AG04449 (cell line): Measurements from ENCODE around the gene SAFB.

ENCODE experiments used
- CTCF ChIA-PET: fragments of 350-600 bp; formaldehyde crosslinking; extraction: SDS; loops from one replicate; lab custom pipeline; 2021; ENCODE audit warnings: antibody characterized with exemption; lab: Yijun Ruan, JAX
- POLR2A ChIA-PET: fragments of 400-600, 350-600 bp; formaldehyde crosslinking; extraction: SDS; loops from one replicate; lab custom pipeline; 2020; ENCODE audit warnings: antibody characterized with exemption, inconsistent platforms; lab: Yijun Ruan, JAX
- DNase-seq: peaks from one replicate; pipeline ENCODE4 v3.0.0-alpha.2; 2010; ENCODE audit warnings: low read depth, low spot score
- H3K4me3 ChIP-seq: 2 replicates; pipeline ENCODE4 v1.5.1; 2011; ENCODE audit warnings: low read depth, mild to moderate bottlenecking, control low read depth, low read length
- TF ChIP-seq, protein P1 (sequence below): IDR thresholded peaks from one replicate; pipeline ENCODE4 v1.5.1; 2011; ENCODE audit warnings: mild to moderate bottlenecking, moderate library complexity, low read length, control low read depth, inconsistent platforms; ENCODE audit not compliant: insufficient read depth; ENCODE audit errors: missing control alignments

SAFB gene

DNA sequence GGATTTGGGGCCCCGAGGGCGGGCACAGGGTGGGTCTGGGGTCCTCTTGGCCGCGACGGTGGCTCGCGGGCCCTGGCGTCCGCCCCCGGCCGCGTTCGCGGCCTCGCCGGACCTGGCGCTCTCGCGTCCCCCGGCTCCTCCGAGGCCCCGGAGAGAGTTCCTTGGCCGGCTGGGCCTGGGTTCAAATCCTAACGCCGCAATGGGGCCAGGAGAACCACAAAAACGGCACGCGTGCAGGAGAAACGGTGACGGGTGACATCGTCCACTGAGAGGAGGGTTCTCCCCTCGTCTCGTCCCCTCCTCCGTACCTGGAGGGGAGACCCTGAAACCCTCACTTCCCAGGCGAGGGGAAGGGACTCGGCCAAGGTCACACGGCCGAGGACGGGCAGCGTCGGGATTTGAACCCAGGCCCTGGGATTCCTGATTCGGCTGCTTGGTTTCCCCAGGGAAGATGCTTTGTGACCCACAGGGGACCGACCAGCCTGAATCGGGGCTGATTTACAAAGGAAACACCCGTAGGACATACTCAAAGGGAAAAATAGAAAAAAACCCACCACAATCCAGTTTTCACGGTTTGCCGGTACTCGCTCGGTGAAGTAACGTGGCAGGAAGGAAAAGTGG is 624 bp downstream of the SAFB start:
- ChIA-PET CTCF (interaction anchor here (1.5 to 3.1 kb wide), 2 partner anchors 64 to 577 kb away, joined by 6 to 13 read pairs; no protein-coding TSS in a partner anchor), POLR2A (interaction anchor here (0.6 to 1.7 kb wide), 5 partner anchors 7 to 95 kb away, joined by 3 to 7 read pairs (median 4); partner anchors contain the start of gene RPL36)

DNA sequence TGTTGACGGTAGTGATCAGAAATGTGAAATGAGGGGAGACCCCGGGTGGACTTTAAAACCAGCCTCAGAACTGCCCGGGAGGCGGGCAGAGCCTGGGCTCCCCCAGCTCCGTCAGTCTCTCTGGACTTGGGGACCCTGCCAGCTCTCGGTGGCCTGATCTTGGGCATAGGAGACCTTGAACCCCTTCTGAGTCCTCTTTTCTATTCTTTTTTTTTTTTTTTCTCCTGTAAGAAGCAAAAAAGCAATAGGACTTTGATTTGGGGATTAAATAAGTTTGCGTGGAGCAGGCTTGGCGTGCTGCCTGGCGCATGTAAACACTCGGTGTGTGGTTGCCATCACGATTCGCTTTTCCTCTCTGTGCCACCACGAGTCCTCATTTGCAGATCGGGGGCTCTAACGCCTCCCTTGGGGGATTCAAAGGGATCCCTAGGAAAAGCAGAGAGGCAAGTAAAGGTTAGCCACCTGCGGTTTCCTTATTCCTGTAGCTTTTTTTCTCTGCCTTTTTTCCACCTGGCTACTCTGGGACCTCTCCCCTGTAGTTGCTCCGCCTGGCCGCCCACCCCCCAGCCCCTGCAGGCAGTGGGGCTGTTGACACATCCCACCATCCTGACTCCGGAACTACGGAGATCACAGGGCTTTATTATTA is 1.3 kb downstream of the SAFB start:
- peak overlapping the region; percentile 96 for H3K4me3 ChIP-seq
- DNase-seq, result no peak
- ChIA-PET CTCF (interaction anchor here (3.1 kb wide), 1 partner anchor 63 kb away, joined by 13 read pairs; no protein-coding TSS in a partner anchor), POLR2A (no interaction called here)
- TF ChIP-seq, protein P1, sequence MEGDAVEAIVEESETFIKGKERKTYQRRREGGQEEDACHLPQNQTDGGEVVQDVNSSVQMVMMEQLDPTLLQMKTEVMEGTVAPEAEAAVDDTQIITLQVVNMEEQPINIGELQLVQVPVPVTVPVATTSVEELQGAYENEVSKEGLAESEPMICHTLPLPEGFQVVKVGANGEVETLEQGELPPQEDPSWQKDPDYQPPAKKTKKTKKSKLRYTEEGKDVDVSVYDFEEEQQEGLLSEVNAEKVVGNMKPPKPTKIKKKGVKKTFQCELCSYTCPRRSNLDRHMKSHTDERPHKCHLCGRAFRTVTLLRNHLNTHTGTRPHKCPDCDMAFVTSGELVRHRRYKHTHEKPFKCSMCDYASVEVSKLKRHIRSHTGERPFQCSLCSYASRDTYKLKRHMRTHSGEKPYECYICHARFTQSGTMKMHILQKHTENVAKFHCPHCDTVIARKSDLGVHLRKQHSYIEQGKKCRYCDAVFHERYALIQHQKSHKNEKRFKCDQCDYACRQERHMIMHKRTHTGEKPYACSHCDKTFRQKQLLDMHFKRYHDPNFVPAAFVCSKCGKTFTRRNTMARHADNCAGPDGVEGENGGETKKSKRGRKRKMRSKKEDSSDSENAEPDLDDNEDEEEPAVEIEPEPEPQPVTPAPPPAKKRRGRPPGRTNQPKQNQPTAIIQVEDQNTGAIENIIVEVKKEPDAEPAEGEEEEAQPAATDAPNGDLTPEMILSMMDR, result no peak

More for the DNA sequence above, 624 bp downstream of the SAFB start:
- TF ChIP-seq, protein P1, result no peak
- no peak for DNase-seq
- H3K4me3 ChIP-seq, result peak overlapping the region; percentile 96

DNA sequence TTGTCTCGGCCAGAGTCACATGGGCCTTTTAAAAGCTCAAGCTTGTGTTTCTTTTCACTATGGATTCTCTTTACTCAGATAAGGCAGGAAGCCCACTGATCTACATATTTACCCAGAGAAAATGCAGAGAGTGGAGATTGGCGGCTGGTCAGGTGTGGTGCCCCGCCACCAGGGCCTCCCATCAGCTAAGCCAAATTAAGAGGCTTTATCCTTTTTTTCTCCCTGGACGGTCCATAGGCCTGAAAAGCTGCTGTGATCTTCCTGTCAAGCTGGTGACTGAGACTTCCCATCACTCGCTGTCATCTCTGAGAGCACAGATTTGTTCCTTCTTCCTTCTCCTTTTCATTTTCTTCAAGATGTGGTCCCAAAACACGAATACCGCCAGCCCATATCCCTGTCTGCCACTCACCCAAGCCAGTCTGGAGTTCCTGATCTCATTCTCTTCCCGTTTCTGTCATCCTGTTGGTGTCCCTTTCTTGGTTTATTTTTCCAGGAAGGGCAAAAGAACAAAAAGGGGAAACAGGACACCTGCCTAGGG is 1.9 kb downstream of the SAFB start:
- H3K4me3 ChIP-seq, result peak overlapping the region; percentile 96
- TF ChIP-seq, protein P1, result no peak
- ChIA-PET POLR2A (no interaction called here), CTCF (interaction anchor here (3.1 kb wide), 1 partner anchor 62 kb away, joined by 13 read pairs; no protein-coding TSS in a partner anchor)
- DNase-seq, result no peak

DNA sequence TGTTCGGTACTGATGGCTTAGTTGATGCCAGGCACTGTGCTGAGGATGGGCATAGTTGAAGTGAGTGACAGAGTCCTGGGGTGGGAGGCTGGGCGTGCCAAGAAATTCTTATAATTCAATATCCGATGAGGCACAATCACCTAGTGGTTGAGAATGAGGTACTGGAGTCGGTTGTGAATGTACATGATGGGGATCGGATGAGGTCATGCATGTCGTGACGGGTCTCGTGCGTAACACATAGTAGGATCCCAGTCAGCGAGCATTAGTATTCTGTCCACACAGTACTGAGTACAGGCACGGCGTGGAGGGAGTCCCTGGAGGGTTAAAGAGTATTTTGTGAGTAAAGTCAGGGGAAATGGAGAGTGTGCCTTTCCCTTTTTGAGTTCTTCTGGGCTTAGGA is 2.8 kb downstream of the SAFB start:
- ChIA-PET POLR2A (no interaction called here), CTCF (interaction anchor here (1.4 kb wide), 1 partner anchor 61 kb away, joined by 5 read pairs; no protein-coding TSS in a partner anchor)
- TF ChIP-seq, protein P1, result no peak
- H3K4me3 ChIP-seq, result no peak overlapping the region
- no peak for DNase-seq

DNA sequence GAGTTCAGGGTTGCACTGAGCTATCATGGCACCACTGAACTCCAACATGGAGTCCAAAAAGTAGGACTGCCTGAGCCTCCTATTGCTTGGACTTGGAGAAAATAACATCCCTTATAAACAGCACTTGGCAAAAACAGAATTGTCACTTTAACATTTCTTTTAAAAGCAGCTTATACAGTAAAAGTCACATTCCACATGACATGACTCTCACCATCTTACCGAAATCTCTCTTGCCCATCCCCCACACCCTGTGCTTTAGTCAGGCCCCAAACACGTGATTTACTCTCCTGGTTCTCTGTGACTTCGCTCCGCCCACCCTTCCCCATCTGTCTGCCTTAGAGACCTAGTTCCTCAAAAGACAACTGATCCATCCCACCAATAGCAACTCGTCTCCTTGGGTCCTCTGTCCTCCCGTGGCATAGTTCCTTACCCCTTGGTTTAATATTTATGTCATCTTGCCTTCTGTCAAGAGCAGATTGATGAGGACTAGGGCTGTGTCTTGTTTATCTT is 4.6 kb downstream of the SAFB start:
- ChIA-PET CTCF (no interaction called here), POLR2A (no interaction called here)
- TF ChIP-seq, protein P1, result no peak
- DNase-seq, result no peak
- H3K4me3 ChIP-seq, result no peak overlapping the region

DNA sequence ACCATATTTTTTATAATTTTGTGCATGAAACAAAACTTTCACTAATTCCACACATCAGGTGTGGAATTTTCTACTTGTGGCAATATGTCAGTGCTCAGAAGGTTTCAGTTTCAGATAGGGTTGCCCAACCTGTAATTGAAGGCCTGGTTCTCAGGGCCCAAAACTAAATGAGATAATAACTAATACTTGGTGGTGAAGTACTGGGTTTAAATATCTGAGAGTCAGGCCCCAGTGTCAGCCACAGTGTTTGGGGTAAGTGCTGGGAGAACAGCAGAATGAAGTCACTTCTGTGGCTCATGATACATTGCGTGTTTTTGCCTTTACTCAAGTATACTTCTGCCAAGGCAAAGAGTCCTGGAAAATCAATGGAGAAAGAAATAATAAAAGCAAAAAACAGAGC is 5.6 kb downstream of the SAFB start:
- POLR2A ChIA-PET, result no interaction called here
- CTCF ChIA-PET, result no interaction called here
- DNase-seq, result no peak
- H3K4me3 ChIP-seq, result no peak overlapping the region
- TF ChIP-seq, protein P1, result no peak
